Tongue (tissue), 2 donors: Measurements from ENCODE around the gene CNGA3. TPM values are rescaled to one million over a fixed set of nuclear protein-coding genes. Genes with fewer than 3 reads are reported as not detected.
"Not testable (repeated sequence)": the region's sequence is repeated elsewhere in the genome, so short reads cannot be mapped to it uniquely, and the experiment has no call there.

Experiments used
- DNase-seq: peaks from one replicate; pipeline ENCODE4 v3.0.0-alpha.2; 2015
- total RNA-seq: library from RNA; depleted of rRNA; stranded (reverse); fragments of >200 nt; gene quantifications from one replicate; pipeline ENCODE4 v1.2.3, GENCODE V29; 2014

The CNGA3 gene
- total RNA-seq = 0.51 TPM

- DNase-seq = peak; percentile 66
These were observed at the start of gene CNGA3 for GRCh38 chr2:98346311-98347236. Gene CNGA3, plus strand, starts transcription at chr2:98346456. Its CDS starts 23,520 bp downstream, at chr2:98369976.

GRCh38 chr2:98297817-98298682, 48.2 kb upstream of the CNGA3 start:
- no peak for DNase-seq

GRCh38 chr2:98298683-98299164, 47.5 kb upstream of the CNGA3 start:
- DNase-seq = no peak

GRCh38 chr2:98299211-98299905, 46.9 kb upstream of the CNGA3 start:
- DNase-seq = no peak

GRCh38 chr2:98300141-98300874, 45.9 kb upstream of the CNGA3 start:
- no peak for DNase-seq

GRCh38 chr2:98301469-98301868, 44.8 kb upstream of the CNGA3 start:
- DNase-seq = no peak

- DNase-seq = not testable (repeated sequence)
These were observed 39.0 kb upstream of the CNGA3 start for GRCh38 chr2:98307131-98307696.

GRCh38 chr2:98308068-98308467, 38.2 kb upstream of the CNGA3 start:
- DNase-seq = peak; percentile 49

GRCh38 chr2:98308532-98308931, 37.7 kb upstream of the CNGA3 start:
- peak; percentile 25 for DNase-seq

- DNase-seq = no peak
These were observed 36.7 kb upstream of the CNGA3 start for GRCh38 chr2:98309580-98309979.

GRCh38 chr2:98310010-98310409, 36.2 kb upstream of the CNGA3 start:
- DNase-seq = no peak

- no peak for DNase-seq
These were observed 35.2 kb upstream of the CNGA3 start for GRCh38 chr2:98311090-98311489.

GRCh38 chr2:98311771-98312545, 34.3 kb upstream of the CNGA3 start:
- DNase-seq = no peak

GRCh38 chr2:98313492-98314250, 32.6 kb upstream of the CNGA3 start:
- no peak for DNase-seq

GRCh38 chr2:98314251-98314650, 32.0 kb upstream of the CNGA3 start:
- DNase-seq = no peak

- DNase-seq = no peak
These were observed 30.3 kb upstream of the CNGA3 start for GRCh38 chr2:98315957-98316356.

- no peak for DNase-seq
These were observed 29.0 kb upstream of the CNGA3 start for GRCh38 chr2:98317214-98317613.

- not testable (repeated sequence) for DNase-seq
These were observed 26.1 kb upstream of the CNGA3 start for GRCh38 chr2:98320171-98320570.

GRCh38 chr2:98324181-98324580, 22.1 kb upstream of the CNGA3 start:
- no peak for DNase-seq

- no peak for DNase-seq
These were observed 18.5 kb upstream of the CNGA3 start for GRCh38 chr2:98327776-98328175.
